ENCODE results near the gene DNAJA1. TPM values are rescaled to one million over a fixed set of nuclear protein-coding genes. Genes with fewer than 3 reads are reported as not detected.

Gene DNAJA1
- total RNA-seq, 4 donors from 2014 or later, result 7.9 to 68.3 (median 47.1) TPM

DNA sequence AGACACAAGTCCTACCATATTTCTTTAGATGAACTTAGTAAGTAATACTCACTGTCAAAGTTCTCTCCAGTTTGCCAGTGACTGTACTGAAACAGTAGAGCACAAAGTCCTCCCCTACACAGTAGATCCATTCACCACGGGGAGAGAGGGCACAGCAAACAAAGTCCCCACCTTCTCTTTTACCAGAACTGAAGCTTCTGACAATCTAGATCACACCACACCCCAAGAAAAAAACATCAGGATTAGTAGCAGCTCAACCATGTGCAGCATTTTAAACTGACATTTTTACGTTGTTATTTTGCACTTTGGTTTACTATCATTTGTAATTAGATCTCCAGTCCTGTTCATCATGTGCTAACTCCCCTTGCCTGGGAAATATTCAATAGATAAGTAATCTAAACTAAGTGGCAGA is 23.0 kb downstream of the DNAJA1 start:
- WGBS, 2 donors (ENCODE audit: low coverage in 1 of 2), result 38 to 58% methylated on average over 2 of the region's 2 CpGs

DNA sequence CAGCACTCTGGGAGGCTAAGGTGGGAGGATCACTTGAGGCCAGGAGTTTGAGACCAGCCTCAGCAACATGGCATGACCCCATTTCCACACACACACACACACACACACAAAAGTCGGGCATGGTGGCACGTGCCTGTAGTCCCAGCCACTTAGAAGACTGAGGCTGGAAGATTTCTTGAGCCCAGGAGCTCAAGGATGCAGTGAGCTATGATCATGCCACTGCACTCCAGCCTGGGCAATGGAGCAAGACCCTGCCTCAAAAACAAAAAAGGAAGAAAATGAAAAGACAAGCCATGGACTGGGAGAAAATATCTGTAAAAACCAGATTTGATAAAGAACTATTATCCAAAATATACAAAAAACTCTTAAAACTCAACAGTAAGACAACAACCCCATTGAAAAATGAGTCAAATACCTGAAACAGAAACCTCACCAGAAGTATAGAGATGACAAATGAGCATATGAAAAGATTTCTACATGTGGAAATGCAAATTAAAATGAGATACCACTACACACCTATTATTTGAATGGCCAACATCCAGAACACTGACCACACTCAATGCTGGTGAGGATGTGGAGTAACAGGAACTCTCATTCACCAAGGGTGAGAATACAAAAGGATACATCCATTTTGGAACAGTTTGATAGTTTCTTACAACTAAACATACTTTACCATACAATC is 24.7 kb downstream of the DNAJA1 start:
- H3K4me1 ChIP-seq, result peaks cover 0 to 2% (median 0%) of the 10 kb centered on the region in 4 donors
- H3K27me3 ChIP-seq, result no peaks in the 10 kb centered on the region
- DNase-seq, result no peak
- no peaks in the 10 kb centered on the region for H3K9me3 ChIP-seq
- WGBS, 2 donors (ENCODE audit: low coverage in 1 of 2), result 100% methylated on average over 2 of the region's 2 CpGs; no CpG with 5 or more reads in 1 of the 2 donors
- intact Hi-C loops (cut with DNase I; ENCODE audit: low total_unique reads), result no loop called here
- in situ Hi-C loops (cut with MboI; ENCODE audit: low pct_ligation_motif_present in 1 of 4, low pct_unique_long_range_greater_than_20kb in 1 of 4, low sequenced_read_pairs in 3 of 4), result no loop called here
- H3K4me3 ChIP-seq, result no peak overlapping the region
- H3K36me3 ChIP-seq, result peaks cover 0 to 57% (median 16%) of the 10 kb centered on the region in 4 donors
- H3K27ac ChIP-seq, result no peak overlapping the region
- TF ChIP-seq EP300 (IDR thresholded peaks at IDR 0.05; ENCODE audit: low read depth), result no peak
- TF ChIP-seq POLR2A (IDR thresholded peaks at IDR 0.05), result no peak
- TF ChIP-seq CTCF (IDR thresholded peaks at IDR 0.05), result no peak
- TF ChIP-seq POLR2AphosphoS5 (IDR thresholded peaks at IDR 0.05), result no peak

More for the DNA sequence above, 23.0 kb downstream of the DNAJA1 start:
- TF ChIP-seq POLR2AphosphoS5 (IDR thresholded peaks at IDR 0.05) (no peak), CTCF (IDR thresholded peaks at IDR 0.05) (no peak), POLR2A (IDR thresholded peaks at IDR 0.05) (no peak), EP300 (IDR thresholded peaks at IDR 0.05; ENCODE audit: low read depth) (no peak)
- Histone ChIP-seq H3K27ac (no peak overlapping the region), H3K36me3 (peaks cover 0 to 42% (median 14%) of the 10 kb centered on the region in 4 donors), H3K4me1 (peaks cover 3 to 12% (median 6%) of the 10 kb centered on the region in 4 donors), H3K4me3 (no peak overlapping the region), H3K27me3 (no peaks in the 10 kb centered on the region), H3K9me3 (no peaks in the 10 kb centered on the region)
- intact Hi-C loops (cut with DNase I; ENCODE audit: low total_unique reads), result no loop called here
- DNase-seq, result no peak
- in situ Hi-C loops (cut with MboI; ENCODE audit: low pct_ligation_motif_present in 1 of 4, low pct_unique_long_range_greater_than_20kb in 1 of 4, low sequenced_read_pairs in 3 of 4), result no loop called here

DNA sequence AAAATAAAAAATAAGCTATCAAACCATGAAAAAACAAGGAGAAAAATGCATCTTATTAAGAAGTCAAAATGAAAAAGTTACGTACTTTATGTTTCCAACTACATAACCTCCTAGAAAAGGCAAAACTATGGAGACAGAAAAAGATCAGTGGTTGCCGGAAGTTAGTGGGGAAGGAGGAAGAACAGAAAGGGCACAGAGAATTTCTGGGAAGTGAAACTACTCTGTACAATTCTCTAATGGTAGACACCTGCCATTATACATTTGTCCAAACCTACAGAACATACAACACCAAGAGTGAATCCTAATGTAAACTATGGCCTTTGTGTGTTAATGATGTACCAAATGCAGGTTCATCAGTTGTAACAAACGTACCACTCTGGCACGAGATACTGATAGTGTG is 26.1 kb downstream of the DNAJA1 start:
- H3K27me3 ChIP-seq, result no peaks in the 10 kb centered on the region
- WGBS, 2 donors (ENCODE audit: low coverage in 1 of 2), result 91 to 93% methylated on average over 3 to 4 of the region's 4 CpGs
- H3K36me3 ChIP-seq, result peaks cover 0 to 67% (median 22%) of the 10 kb centered on the region in 4 donors
- intact Hi-C loops (cut with DNase I; ENCODE audit: low total_unique reads) (no loop called here), in situ Hi-C loops (cut with MboI; ENCODE audit: low pct_ligation_motif_present in 1 of 4, low pct_unique_long_range_greater_than_20kb in 1 of 4, low sequenced_read_pairs in 3 of 4) (no loop called here)
- no peaks in the 10 kb centered on the region for H3K4me1 ChIP-seq
- no peaks in the 10 kb centered on the region for H3K9me3 ChIP-seq
- no peak overlapping the region for H3K27ac ChIP-seq
- no peak for TF ChIP-seq POLR2AphosphoS5 (IDR thresholded peaks at IDR 0.05)
- TF ChIP-seq POLR2A (IDR thresholded peaks at IDR 0.05), result no peak
- TF ChIP-seq CTCF (IDR thresholded peaks at IDR 0.05), result no peak
- no peak for TF ChIP-seq EP300 (IDR thresholded peaks at IDR 0.05; ENCODE audit: low read depth)
- no peak overlapping the region for H3K4me3 ChIP-seq
- no peak for DNase-seq

DNA sequence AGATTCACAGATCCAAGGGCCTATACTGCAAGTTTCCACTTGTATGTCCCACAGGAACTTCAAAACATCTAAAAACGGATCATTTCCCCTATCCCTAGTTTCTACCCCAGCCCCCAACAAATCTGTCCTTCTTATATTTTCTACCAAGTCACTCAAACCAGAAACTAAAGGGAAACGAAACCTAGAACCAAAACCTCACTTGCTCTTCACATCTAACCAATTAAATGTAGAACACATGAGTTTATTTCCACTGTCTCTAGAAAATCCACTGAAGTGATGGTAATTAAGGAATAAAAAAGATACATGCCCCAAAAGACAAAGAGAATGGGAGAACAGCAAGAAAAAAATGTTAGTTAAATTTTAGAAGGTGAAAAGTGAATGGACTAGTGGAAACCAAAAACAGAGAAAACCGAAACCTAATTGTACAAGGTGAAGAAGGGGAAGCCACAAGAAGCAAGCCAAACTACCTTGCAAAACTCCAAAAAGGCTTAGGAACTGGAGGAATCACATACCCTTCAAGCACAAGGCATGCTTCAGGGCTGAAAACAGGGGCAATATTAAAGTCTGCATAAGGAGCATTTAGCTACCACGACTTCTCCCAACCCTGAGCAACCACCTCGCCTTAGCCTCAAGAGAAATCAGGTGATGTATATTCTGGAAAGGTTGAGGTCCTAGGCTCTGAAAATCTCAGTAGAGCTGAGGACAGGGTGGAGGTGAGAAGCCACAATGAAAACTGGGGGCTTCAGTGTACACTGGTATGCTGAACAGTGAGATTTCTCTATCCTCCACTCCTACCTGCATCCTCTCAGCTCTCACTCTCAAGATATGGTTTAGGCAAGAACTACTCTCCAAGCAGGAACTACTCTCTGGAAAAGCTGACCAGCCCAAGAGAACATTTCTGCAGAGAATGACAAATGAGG is 40.3 kb downstream of the DNAJA1 start:
- DNase-seq, result no peak

More for the DNA sequence above, 40.3 kb downstream of the DNAJA1 start:
- intact Hi-C loops (cut with DNase I; ENCODE audit: low total_unique reads) (no loop called here), in situ Hi-C loops (cut with MboI; ENCODE audit: low pct_ligation_motif_present in 1 of 4, low pct_unique_long_range_greater_than_20kb in 1 of 4, low sequenced_read_pairs in 3 of 4) (no loop called here)
- H3K9me3 ChIP-seq, result no peaks in the 10 kb centered on the region
- H3K4me3 ChIP-seq, result no peak overlapping the region
- H3K36me3 ChIP-seq, result peaks cover 0 to 79% (median 32%) of the 10 kb centered on the region in 4 donors
- no peaks in the 10 kb centered on the region for H3K27me3 ChIP-seq
- peaks cover 0 to under 1% (median 0%) of the 10 kb centered on the region in 4 donors for H3K4me1 ChIP-seq
- WGBS, 2 donors (ENCODE audit: low coverage in 1 of 2), result 76% methylated on average over 4 to 5 of the region's 5 CpGs
- no peak overlapping the region for H3K27ac ChIP-seq
- TF ChIP-seq EP300 (IDR thresholded peaks at IDR 0.05; ENCODE audit: low read depth), result no peak
- TF ChIP-seq POLR2A (IDR thresholded peaks at IDR 0.05), result no peak
- TF ChIP-seq CTCF (IDR thresholded peaks at IDR 0.05), result no peak
- no peak for TF ChIP-seq POLR2AphosphoS5 (IDR thresholded peaks at IDR 0.05)

Data from transverse colon (tissue), 4 donors.